DMS79 (cell line): ENCODE data around the gene COL19A1.
"Not testable (repeated sequence)": the region's sequence is repeated elsewhere in the genome, so short reads cannot be mapped to it uniquely, and the experiment has no call there.

Experiments
- DNase-seq: peaks from one replicate; lab custom pipeline; 2025; lab: John Stamatoyannopoulos, UW

The COL19A1 gene

GRCh38 chr6:69866770-69867638, 648 bp downstream of the COL19A1 start:
- DNase-seq: no peak

GRCh38 chr6:69867639-69867976, 1.3 kb downstream of the COL19A1 start:
- DNase-seq: no peak

- DNase-seq: no peak
These were observed 2.0 kb downstream of the COL19A1 start for GRCh38 chr6:69868252-69868804.

GRCh38 chr6:69868961-69869360, 2.6 kb downstream of the COL19A1 start:
- DNase-seq: no peak

- DNase-seq: no peak
These were observed 4.8 kb downstream of the COL19A1 start for GRCh38 chr6:69871107-69871506.

- no peak for DNase-seq
These were observed 6.9 kb downstream of the COL19A1 start for GRCh38 chr6:69873291-69873690.

GRCh38 chr6:69875715-69876114, 9.4 kb downstream of the COL19A1 start:
- DNase-seq: no peak

GRCh38 chr6:69878795-69879194, 12.4 kb downstream of the COL19A1 start:
- DNase-seq: no peak

- no peak for DNase-seq
These were observed 14.2 kb downstream of the COL19A1 start for GRCh38 chr6:69880601-69881000.

- DNase-seq: no peak
These were observed 15.2 kb downstream of the COL19A1 start for GRCh38 chr6:69881322-69882151.

GRCh38 chr6:69883551-69883950, 17.2 kb downstream of the COL19A1 start:
- DNase-seq: no peak

- DNase-seq: no peak
These were observed 17.9 kb downstream of the COL19A1 start for GRCh38 chr6:69884231-69884630.

GRCh38 chr6:69887026-69887425, 20.7 kb downstream of the COL19A1 start:
- DNase-seq: no peak

- no peak for DNase-seq
These were observed 21.5 kb downstream of the COL19A1 start for GRCh38 chr6:69887714-69888345.

- no peak for DNase-seq
These were observed 22.3 kb downstream of the COL19A1 start for GRCh38 chr6:69888482-69889233.

- not testable (repeated sequence) for DNase-seq
These were observed 23.0 kb downstream of the COL19A1 start for GRCh38 chr6:69889234-69889974.

- DNase-seq: not testable (repeated sequence)
These were observed 26.2 kb downstream of the COL19A1 start for GRCh38 chr6:69892561-69892960.

GRCh38 chr6:69893266-69893665, 26.9 kb downstream of the COL19A1 start:
- not testable (repeated sequence) for DNase-seq

GRCh38 chr6:69894578-69895347, 28.4 kb downstream of the COL19A1 start:
- no peak for DNase-seq

- DNase-seq: no peak
These were observed 29.0 kb downstream of the COL19A1 start for GRCh38 chr6:69895396-69895795.
